HG03520 (cell line): ENCODE results near the gene ZNF311.
"Not testable (repeated sequence)": the region's sequence is repeated elsewhere in the genome, so short reads cannot be mapped to it uniquely, and the experiment has no call there.

Experiments used
- ATAC-seq: cut with Tn5 transposase; IDR thresholded peaks from one replicate; pipeline ENCODE4 v1.9.1; 2021; ENCODE audit warnings: mild to moderate bottlenecking, moderate library complexity; ENCODE audit not compliant: unreplicated experiment

Gene ZNF311

GRCh38 chr6:28983838-28984237 is 21.3 kb downstream of the ZNF311 start:
- ATAC-seq: no peak

DNA sequence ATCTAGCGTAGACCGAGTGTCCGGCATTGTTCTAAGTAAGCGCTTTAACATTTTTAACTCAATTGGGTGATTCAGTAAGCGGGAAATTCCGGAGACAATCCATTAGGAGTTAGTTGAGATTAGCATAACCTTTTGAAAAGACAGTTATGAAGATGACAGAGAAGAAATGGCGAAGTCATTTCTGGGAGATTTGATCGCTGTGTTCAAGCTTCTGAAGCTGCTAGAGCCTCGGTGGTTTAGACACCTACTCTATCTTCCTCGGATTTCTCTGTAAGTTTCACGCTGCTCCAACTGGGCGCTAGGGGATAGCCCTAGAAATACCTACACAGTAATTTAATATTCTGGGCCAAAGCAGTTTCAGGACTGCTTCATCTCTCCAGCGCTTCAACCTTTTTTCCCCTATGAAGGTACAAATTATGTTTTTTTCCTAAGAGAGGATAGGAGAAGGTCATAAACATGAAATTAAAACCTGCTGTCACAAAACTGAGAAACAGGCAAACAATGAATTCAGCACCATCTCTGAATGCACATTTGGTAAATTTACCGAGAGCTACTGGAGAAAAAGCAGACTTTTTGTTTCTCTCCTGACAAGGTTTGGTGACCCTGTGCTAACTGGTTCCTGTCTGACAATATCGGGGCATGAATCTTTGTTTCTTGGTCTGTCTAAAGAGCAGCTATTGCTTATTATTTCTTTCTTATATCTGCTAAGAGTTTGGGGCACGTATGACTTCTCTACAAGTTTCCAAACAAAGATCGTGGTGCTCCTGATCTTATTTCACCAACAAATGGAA is 22.4 kb downstream of the ZNF311 start:
- ATAC-seq: no peak

GRCh38 chr6:28981833-28982475 is 23.2 kb downstream of the ZNF311 start:
- ATAC-seq: peak; percentile 41

GRCh38 chr6:28981431-28981832 is 23.7 kb downstream of the ZNF311 start:
- peak; percentile 24 for ATAC-seq

DNA sequence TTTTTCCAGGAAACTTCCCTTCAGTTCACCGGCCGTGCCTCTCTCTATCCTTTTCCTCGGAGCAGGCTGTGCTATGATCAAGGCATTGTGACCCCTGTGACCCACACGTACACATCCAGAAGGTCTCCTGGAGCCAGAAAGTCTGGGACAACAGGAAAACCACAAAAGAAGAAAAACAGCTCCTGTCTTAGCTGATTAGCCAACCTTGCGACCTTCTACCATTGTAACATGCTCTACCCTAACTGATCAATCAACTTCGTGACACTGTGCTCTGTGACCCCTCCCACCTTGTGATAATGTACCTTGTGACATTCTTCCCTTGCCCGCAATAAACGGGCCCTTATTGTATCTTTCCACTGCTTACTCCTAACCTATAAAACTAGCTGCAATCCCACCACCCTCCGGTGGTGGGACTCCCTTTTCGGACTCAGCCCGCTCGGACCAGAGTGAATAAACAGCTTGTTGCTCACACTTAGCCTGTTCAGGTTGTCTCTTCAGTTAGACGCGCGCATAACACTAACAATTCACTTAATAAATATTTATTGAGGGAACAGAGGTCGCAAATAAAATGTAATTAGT is 24.2 kb downstream of the ZNF311 start:
- peak; percentile 47 for ATAC-seq

DNA sequence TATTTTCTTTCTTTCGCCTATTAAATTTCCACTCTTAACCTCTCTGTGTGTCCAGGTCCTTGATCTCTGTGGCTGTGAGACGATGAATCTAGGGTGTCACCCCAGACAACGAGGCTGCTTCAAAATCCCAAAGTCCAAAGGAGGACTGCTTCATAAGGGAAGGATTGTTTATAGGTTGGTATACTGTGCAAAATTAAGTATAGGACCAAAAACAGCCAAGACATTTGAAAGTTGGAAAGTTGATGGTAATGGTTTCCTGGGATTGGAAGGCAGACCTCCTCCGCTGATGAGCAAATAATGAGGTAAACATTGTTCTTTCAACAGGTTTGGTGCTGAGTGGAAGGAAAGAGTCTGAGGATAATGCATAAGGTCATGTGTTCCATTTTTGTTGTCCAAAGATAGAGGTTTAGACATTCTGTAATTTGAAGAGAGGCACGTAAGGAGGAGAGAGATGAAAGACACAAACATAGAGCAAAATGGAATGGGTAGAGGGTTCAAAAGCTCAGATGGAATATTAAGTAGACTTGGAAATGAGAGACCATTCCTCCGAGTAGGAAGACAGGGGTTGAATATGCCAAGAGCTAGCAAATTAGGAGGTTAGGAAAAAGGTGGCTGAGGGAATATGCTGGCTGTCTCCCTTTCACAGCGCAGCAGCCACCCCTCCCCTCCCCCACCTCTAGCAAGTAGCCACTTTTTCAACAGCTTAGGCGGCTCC is 24.8 kb downstream of the ZNF311 start:
- no peak for ATAC-seq

DNA sequence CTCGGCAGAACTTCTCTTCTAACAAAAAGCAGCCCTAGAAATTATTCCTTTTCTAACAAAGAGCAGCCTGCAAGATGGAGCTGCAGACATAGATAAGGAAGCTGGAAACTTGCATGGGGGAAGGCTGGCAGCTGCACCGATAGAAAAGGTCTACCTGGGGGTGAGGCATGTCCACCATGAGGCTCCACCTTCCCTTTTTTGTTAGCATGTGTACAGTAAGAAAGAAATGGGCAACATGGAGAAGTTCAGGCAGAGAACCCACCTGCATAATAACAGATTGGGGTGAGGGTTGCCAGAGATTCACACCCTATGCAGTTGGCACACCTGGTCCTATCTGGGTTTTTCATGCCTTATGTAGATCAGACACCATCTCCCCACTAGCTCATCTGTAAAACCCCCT is 25.4 kb downstream of the ZNF311 start:
- no peak for ATAC-seq

GRCh38 chr6:28978959-28979561 is 26.1 kb downstream of the ZNF311 start:
- no peak for ATAC-seq

- no peak for ATAC-seq
Measured at GRCh38 chr6:28978133-28978491, 27.0 kb downstream of the ZNF311 start.

DNA sequence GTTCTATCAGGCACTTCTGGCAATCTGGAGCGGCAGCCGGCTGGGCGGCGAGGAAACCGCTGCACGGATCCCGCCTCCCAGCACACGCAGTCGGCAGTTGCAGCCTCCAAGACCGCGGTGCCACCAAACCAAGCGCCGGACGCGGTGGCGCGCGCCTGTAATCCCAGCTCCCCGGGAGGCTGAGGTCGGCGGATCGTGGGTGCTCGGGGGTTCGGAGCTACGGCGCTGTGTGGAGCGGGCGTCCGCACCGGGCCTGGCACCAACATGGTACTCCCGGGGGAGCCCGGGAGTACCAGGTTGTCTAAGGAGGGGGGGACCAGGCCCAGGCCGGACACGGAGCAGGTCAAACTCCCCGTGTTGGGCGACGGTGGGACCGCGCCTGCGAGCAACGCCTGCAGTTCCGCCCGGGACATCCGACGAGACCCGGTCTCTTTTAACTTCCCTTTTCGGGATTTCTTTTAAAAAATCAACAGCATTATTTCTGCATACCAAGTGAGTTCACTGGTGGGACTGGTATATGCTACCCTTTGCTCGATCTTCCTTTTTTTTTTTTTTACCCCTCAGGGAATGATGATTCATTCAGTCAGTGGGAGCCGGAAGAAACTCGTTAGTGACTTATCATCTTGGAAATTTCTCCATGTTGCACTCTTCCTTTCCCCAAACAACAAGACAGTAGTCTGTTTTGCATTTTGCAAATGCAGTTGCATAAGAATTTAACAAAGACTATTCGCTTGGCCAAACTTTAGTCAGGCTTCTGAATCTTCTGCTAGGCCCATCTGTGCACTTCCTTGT is 27.6 kb downstream of the ZNF311 start:
- no peak for ATAC-seq

GRCh38 chr6:28976677-28977076 is 28.4 kb downstream of the ZNF311 start:
- ATAC-seq: no peak

DNA sequence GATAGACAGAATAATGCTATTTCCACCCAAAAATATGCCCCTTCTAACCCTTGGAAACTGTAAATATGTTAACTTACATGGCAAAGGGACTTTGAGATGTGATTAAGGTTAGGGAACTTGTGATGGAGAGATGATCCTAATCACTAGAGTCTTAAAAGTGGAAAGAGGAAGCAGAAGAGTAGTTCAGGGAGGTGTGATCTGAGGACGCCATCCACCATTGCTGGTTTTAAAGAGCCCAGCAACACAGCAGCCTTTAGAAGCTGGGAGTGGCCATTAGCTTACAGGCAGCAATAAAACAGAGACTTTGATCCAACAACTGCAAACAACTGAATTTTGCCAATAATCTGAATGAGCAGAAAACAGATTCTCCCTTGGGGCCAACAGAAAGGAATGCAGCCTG is 30.6 kb downstream of the ZNF311 start:
- ATAC-seq: no peak

DNA sequence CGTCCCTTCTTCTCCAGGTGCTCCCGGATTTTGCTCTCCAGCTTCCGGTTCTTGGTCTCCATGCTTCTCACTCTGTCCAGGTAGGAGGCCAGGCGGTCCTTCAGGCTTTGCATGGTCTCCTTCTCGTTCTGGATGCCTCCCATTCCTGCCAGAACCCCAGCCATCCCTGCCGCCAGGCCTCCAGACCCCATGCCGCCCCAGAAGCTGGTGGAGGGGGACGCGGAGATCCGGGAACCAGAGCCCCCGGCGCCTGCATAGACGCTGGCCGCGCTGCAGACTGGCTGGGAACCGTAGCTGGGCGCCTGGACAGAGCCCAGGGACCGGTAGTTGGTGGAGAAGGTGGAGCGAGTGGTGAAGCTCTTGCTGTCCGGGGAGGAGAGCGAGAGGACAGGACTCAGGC is 35.1 kb downstream of the ZNF311 start:
- not testable (repeated sequence) for ATAC-seq

DNA sequence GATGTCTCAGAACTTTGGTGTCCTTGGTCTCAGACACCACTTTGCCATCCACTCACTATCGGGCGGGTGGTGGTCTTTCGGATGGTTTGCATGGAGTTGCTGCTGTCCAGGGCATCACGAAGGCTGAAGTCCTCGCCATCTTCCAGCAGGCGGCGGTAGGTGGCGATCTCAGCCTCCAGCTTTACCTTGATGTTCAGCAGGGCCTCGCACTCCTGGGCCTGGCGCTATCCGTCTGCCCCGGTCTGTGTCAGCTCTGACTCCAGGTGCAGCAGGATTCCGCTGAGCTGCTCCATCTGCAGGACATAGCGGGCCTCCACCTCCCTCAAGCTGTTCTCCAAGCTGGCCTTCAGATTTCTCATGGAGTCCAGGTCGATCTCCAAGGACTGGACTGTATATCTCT is 36.0 kb downstream of the ZNF311 start:
- ATAC-seq: no peak

DNA sequence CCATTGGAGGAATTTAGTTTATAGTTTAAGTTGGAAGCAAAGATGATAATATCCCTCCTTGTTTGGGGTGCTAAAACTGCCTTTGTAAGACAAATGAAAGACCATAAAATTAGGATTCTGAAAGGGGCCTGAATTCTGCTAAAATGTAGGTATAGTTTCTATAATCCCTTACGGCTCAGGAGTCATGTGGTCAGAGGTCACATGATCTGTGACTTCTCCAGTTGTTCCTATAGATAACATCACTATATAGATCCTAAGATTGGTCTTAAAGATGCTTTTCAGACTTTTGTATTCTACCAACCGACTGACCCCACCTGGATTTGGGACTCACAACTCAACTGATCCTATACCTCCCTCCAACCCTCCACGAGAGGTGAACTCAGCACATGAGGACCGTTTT is 36.6 kb downstream of the ZNF311 start:
- ATAC-seq: no peak

- ATAC-seq: no peak
Measured at GRCh38 chr6:28965706-28966105, 39.4 kb downstream of the ZNF311 start.

GRCh38 chr6:28960846-28961500 is 44.1 kb downstream of the ZNF311 start:
- no peak for ATAC-seq

DNA sequence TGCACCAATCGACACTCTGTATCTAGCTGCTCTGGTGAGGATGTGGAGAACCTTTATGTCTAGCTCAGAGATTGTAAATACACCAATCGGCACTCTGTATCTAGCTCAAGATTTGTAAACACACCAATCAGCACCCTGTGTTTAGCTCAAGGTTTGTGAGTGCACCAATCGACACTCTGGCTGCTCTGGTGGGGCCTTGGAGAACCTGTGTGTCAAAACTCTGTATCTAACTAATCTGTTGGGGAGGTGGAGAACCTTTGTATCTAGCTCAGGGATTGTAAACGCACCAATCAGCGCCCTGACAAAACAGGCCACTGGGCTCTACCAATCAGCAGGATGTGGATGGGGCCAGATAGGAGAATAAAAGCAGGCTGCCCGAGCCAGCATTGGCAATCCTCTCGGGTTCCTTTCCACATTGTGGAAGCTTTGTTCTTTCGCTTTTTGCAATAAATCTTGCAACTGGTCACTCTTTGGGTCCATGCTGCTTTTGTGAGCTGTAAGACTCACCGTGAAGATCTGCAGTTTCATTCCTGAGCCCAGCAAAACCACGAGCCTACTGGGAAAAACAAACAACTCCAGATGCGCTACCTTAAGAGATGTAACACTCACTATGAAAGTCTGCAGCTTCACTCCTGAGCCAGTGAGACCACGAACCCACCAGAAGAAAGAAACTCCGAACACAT is 46.4 kb downstream of the ZNF311 start:
- ATAC-seq: not testable (repeated sequence)

GRCh38 chr6:28957795-28958314 is 47.3 kb downstream of the ZNF311 start:
- ATAC-seq: not testable (repeated sequence)
